Measurements from ENCODE around the gene ZBTB7C. TPM values are rescaled to one million over a fixed set of nuclear protein-coding genes. Genes with fewer than 3 reads are reported as not detected.

ZBTB7C gene
- total RNA-seq = under 0.01 TPM in 1 of 2 replicates, not detected in the other

DNA sequence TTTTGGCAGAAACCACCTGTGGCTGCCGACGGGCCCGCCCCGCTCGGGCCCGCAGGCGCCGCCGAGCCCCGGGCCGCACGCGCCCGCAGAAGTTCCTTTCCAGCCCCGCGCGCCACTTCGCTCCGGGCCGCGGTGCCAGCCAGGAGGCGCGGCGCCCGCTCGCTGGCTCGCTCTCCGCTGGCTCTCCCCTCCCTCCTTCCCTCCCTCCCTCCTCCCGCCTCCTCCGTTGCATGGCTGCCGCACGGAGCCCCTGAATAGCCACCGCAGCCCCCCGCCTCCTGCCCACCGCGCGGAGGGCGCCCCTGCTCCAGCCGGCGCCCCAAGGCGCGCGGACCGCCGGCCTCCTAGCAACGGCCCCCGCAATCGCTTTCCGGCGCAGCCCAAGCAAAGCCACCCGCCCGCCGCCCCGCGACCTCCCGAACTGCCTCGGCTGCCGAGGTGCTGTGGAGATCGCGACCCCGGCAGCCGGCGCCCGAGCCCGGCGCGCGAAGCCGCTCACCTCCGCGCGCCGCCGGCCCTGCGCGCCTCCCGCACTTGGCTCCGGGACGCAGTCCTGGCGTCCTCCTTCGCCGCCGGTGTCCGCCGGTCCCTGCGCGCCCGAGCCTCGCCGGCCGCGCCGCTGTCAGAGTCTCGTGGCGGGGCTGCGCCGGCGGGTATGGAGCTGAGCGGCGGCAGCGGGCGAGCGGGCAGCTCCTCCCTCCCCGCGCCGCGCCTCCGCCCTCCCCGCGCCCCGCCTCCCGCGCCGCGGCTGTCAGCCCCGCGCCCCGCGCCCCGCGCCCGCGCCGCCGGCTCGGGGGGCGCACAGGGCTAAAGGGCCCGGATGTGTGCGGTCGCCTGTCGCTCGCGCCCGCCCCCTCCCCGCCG, at the start of gene ZBTB7C:
Gene ZBTB7C (minus strand): TSS at position 657 of the 864 bp plus-strand sequence.

Other genes starting within 250 kb of the ZBTB7C start
- 21.1 and 26.8 TPM in 2 replicates for gene CTIF, start 129.6 kb upstream of the ZBTB7C start, total RNA-seq